Measurements from ENCODE around the gene BTLA. TPM values are rescaled to one million over a fixed set of nuclear protein-coding genes. Genes with fewer than 3 reads are reported as not detected.

The BTLA gene
- total and polyA plus RNA-seq, 2 of the 8 experiments (the other 6 are each of a cell fraction or from before 2014, with no cell fraction given) = not detected

GRCh38 chr3:112464264-112464663, 35.0 kb downstream of the BTLA start (continued):
- TF ChIP-seq MAX (IDR thresholded peaks at IDR 0.05) = no peak
- TF ChIP-seq E2F6 (IDR thresholded peaks at IDR 0.05) = no peak
- TF ChIP-seq USF2 (IDR thresholded peaks at IDR 0.05; ENCODE audit: low read length) = no peak
- no peak for TF ChIP-seq KDM4A (IDR thresholded peaks at IDR 0.05; ENCODE audit: low read depth, low read length, severe bottlenecking)
- no peak for TF ChIP-seq RXRA (IDR thresholded peaks at IDR 0.05; ENCODE audit: insufficient read depth, low read depth, low read length)

All from H1 (cell line).